ENCODE measurements around the gene RREB1. TPM values are rescaled to one million over a fixed set of nuclear protein-coding genes. Genes with fewer than 3 reads are reported as not detected.

The RREB1 gene
- total RNA-seq, 6 experiments from 2014 or later: 17.5 to 23.5 (median 20.1) TPM

DNA sequence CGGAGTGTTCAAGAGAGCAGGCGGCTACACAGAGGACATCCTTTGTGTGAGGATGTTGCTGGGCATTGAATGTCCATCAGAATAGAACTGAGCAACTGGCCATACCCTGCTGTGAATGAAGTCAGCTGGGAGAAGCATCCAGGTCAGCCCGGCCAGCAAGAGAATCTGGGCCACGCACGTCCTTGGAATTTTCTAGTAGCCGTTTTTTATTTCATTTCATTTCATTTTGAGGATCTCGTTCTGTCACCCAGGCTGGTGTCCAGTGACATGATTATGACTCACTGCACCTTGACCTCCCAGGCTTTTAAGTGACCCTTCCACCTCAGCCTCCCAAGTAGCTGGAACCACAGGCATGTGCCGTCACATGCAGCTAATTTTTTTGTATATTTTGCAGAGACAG is 107.4 kb downstream of the RREB1 start:
- H3K4me3 Mint-ChIP-seq: peak overlapping the region; percentile 30; the same call in 1 of the 2 replicates
- no peaks in the 10 kb centered on the region for H3K27me3 Mint-ChIP-seq (ENCODE audit: insufficient read depth)
- H3K9me3 Mint-ChIP-seq: no peaks in the 10 kb centered on the region
- peak overlapping the region; percentile 88 for H3K27ac Mint-ChIP-seq
- peaks cover 50% of the 10 kb centered on the region for H3K36me3 Mint-ChIP-seq (ENCODE audit: low read depth)
- peaks cover 50% of the 10 kb centered on the region for H3K4me1 Mint-ChIP-seq (ENCODE audit: low read depth)
- DNase-seq: peak; percentile 55
- TF ChIP-seq, protein P1, sequence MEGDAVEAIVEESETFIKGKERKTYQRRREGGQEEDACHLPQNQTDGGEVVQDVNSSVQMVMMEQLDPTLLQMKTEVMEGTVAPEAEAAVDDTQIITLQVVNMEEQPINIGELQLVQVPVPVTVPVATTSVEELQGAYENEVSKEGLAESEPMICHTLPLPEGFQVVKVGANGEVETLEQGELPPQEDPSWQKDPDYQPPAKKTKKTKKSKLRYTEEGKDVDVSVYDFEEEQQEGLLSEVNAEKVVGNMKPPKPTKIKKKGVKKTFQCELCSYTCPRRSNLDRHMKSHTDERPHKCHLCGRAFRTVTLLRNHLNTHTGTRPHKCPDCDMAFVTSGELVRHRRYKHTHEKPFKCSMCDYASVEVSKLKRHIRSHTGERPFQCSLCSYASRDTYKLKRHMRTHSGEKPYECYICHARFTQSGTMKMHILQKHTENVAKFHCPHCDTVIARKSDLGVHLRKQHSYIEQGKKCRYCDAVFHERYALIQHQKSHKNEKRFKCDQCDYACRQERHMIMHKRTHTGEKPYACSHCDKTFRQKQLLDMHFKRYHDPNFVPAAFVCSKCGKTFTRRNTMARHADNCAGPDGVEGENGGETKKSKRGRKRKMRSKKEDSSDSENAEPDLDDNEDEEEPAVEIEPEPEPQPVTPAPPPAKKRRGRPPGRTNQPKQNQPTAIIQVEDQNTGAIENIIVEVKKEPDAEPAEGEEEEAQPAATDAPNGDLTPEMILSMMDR (IDR thresholded peaks at IDR 0.05): no peak

DNA sequence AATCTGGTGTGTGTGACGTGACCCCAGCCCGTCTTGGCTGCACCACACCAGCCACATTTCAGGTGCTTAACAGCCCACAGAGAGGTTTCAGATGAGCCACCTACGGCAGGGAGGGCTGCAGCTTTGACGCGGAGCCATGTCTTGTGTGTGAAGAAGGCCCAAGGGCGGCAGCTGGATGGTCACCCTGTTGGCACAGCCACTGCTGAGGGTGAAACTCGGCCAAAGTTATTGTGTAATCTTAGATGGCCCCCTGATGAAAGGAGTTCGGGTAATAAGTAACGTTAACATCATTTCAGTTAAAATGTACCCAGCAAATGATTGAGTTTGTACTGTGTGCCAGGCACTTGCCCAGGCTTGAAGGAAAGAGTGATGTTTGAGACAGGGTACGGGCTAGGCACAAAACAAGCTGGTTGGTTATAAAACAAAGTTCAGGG is 108.1 kb downstream of the RREB1 start:
- TF ChIP-seq, protein P1 (IDR thresholded peaks at IDR 0.05): no peak
- Mint-ChIP-seq H3K4me3 (no peak overlapping the region), H3K4me1 (ENCODE audit: low read depth) (peaks cover 50% of the 10 kb centered on the region), H3K36me3 (ENCODE audit: low read depth) (peaks cover 47% of the 10 kb centered on the region), H3K9me3 (no peaks in the 10 kb centered on the region), H3K27ac (peak overlapping the region; percentile 88), H3K27me3 (ENCODE audit: insufficient read depth) (no peaks in the 10 kb centered on the region)
- no peak for DNase-seq

GRCh38 chr6:7216941-7217621 is 109.3 kb downstream of the RREB1 start:
- Mint-ChIP-seq H3K36me3 (ENCODE audit: low read depth) (peaks cover 37% of the 10 kb centered on the region), H3K4me3 (no peak overlapping the region), H3K27ac (no peak overlapping the region; the same call in none of the 2 replicates), H3K9me3 (no peaks in the 10 kb centered on the region), H3K4me1 (ENCODE audit: low read depth) (peaks cover 50% of the 10 kb centered on the region), H3K27me3 (ENCODE audit: insufficient read depth) (no peaks in the 10 kb centered on the region)
- TF ChIP-seq, protein P1 (IDR thresholded peaks at IDR 0.05): peak; percentile 23; the same call in 1 of the 2 replicates
- no peak for DNase-seq

DNA sequence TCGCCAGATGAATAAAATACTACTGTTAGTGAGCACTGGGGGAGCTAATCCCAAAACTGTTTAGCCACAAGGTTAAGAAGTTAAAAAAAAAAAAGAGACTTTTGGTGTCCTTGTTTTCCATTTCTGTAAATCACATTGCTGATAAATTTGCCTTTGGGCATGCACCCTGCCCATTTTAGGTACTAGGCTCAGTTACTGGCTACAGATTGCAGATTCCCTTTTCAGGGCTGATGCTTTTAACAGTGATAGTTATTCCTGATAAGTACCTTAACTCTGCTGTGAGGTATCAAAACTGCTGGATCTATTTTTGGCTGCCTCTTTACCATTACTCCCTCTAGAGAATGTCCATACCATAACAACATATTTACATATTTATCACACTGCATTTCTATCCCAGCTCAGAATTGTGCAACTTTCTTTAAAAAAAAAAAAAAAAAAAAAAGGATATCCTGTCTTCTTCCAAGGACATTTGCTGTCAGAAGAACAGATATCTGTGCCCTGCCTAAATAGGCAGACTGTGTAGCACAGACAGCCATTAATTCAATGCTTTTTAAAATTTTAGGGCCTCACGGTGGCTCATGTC is 110.7 kb downstream of the RREB1 start:
- Mint-ChIP-seq H3K36me3 (ENCODE audit: low read depth) (peaks cover 27% of the 10 kb centered on the region), H3K4me1 (ENCODE audit: low read depth) (peaks cover 50% of the 10 kb centered on the region), H3K4me3 (no peak overlapping the region), H3K27me3 (ENCODE audit: insufficient read depth) (no peaks in the 10 kb centered on the region), H3K27ac (peak overlapping the region; percentile 38; the same call in 1 of the 2 replicates), H3K9me3 (no peaks in the 10 kb centered on the region)
- TF ChIP-seq, protein P1 (IDR thresholded peaks at IDR 0.05): peak; percentile 44; the same call in 1 of the 2 replicates
- no peak for DNase-seq

DNA sequence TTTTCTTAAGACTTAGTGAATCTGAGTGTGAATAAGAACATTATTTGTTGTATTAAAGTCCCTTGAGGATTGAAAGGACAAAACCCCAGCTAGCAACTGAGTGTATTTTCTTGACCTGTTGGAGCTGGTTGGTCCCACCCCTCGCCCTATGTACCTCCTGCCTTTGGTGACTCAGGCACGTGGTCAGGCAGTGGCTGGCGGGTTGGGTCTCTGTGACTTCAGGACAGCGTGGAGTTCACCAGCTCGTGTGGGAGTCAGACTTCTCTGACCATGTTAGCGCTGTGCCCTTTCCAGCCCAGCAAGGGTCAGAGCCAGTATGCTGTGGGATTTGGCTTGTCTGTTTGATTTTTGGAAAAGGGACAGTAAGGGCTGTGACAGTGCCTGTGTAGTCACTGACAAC is 111.5 kb downstream of the RREB1 start:
- Mint-ChIP-seq H3K36me3 (ENCODE audit: low read depth) (peaks cover 20% of the 10 kb centered on the region), H3K4me3 (no peak overlapping the region), H3K4me1 (ENCODE audit: low read depth) (peaks cover 43% of the 10 kb centered on the region), H3K27me3 (ENCODE audit: insufficient read depth) (no peaks in the 10 kb centered on the region), H3K9me3 (no peaks in the 10 kb centered on the region), H3K27ac (peak overlapping the region; percentile 41; the same call in 1 of the 2 replicates)
- peak; percentile 37 for DNase-seq
- TF ChIP-seq, protein P1 (IDR thresholded peaks at IDR 0.05): no peak
